ENCODE data around the gene HIPK1. TPM values are rescaled to one million over a fixed set of nuclear protein-coding genes. Genes with fewer than 3 reads are reported as not detected.
"Not testable (repeated sequence)": the region's sequence is repeated elsewhere in the genome, so short reads cannot be mapped to it uniquely, and the experiment has no call there.

Gene HIPK1
- total RNA-seq, 1 donor from 2014 or later: 71.9 TPM

GRCh38 chr1:114009393-114009792 is 80.3 kb downstream of the HIPK1 start:
- DNase-seq (ENCODE audit: low read depth): peak; percentile 73

- peak; percentile 47 for DNase-seq (ENCODE audit: low read depth)
These were observed 81.5 kb downstream of the HIPK1 start for GRCh38 chr1:114010433-114011184.

GRCh38 chr1:114011796-114012195 is 82.7 kb downstream of the HIPK1 start:
- DNase-seq (ENCODE audit: low read depth): no peak

- DNase-seq (ENCODE audit: low read depth): no peak
These were observed 86.0 kb downstream of the HIPK1 start for GRCh38 chr1:114015075-114015474.

GRCh38 chr1:114019724-114020123 is 90.6 kb downstream of the HIPK1 start:
- DNase-seq (ENCODE audit: low read depth): not testable (repeated sequence)

GRCh38 chr1:114021665-114022099 is 92.6 kb downstream of the HIPK1 start:
- DNase-seq (ENCODE audit: low read depth): peak; percentile 58

GRCh38 chr1:114022877-114023276 is 93.8 kb downstream of the HIPK1 start:
- DNase-seq (ENCODE audit: low read depth): peak; percentile 45

GRCh38 chr1:114023377-114023776 is 94.3 kb downstream of the HIPK1 start:
- peak; percentile 28 for DNase-seq (ENCODE audit: low read depth)

GRCh38 chr1:114024049-114024448 is 94.9 kb downstream of the HIPK1 start:
- peak; percentile 95 for DNase-seq (ENCODE audit: low read depth)

GRCh38 chr1:114025609-114026401 is 96.7 kb downstream of the HIPK1 start:
- peak; percentile 94 for DNase-seq (ENCODE audit: low read depth)

GRCh38 chr1:114026797-114027196 is 97.7 kb downstream of the HIPK1 start:
- DNase-seq (ENCODE audit: low read depth): peak; percentile 83

Other genes starting within 250 kb of the HIPK1 start
- 42.7 and 64.9 TPM in 2 replicates for gene PHTF1, start 169.8 kb upstream of the HIPK1 start, total RNA-seq
- gene RSBN1, start 116.8 kb upstream of the HIPK1 start, total RNA-seq: 8.5 and 12.4 TPM in 2 replicates
- gene PTPN22, start 57.6 kb upstream of the HIPK1 start, total RNA-seq: 1.4 and 2.0 TPM in 2 replicates
- 0.37 and 4.4 TPM in 2 replicates for gene BCL2L15, start 41.7 kb upstream of the HIPK1 start, total RNA-seq
- 11.0 and 13.1 TPM in 2 replicates for gene AP4B1, start 24.5 kb upstream of the HIPK1 start, total RNA-seq
- gene DCLRE1B, start 24.0 kb upstream of the HIPK1 start, total RNA-seq: 4.2 and 5.3 TPM in 2 replicates
- gene OLFML3, start 50.1 kb downstream of the HIPK1 start, total RNA-seq: 239 and 310 TPM in 2 replicates
- 1.0 and 1.4 TPM in 2 replicates for gene SYT6, start 224.5 kb downstream of the HIPK1 start, total RNA-seq